Mononuclear cell (primary cell): ENCODE measurements around the gene OSTC. TPM values are rescaled to one million over a fixed set of nuclear protein-coding genes. Genes with fewer than 3 reads are reported as not detected.

Experiments used
- H3K27me3 ChIP-seq: 2 replicates; pipeline ENCODE4 v1.6.0; 2011; ENCODE audit warnings: low read length, control low read depth; ENCODE audit not compliant: insufficient read depth
- H3K4me1 ChIP-seq: 2 replicates; pipeline ENCODE4 v1.5.1; 2011; ENCODE audit warnings: mild to moderate bottlenecking, low read length, control low read depth; ENCODE audit not compliant: insufficient read depth
- H3K4me3 ChIP-seq: 2 replicates; pipeline ENCODE4 v1.5.1; 2011; ENCODE audit warnings: mild to moderate bottlenecking, low read length, moderate library complexity
- H3K9me3 ChIP-seq: 2 replicates; pipeline ENCODE4 v1.5.1; 2011; ENCODE audit warnings: low read depth, mild to moderate bottlenecking, control low read depth, low read length
- total RNA-seq: library from RNA; depleted of rRNA; stranded (reverse); fragments of >200 nt; gene quantifications from one replicate; pipeline ENCODE4 v1.2.3, GENCODE V29; 2012

OSTC gene
- total RNA-seq, 1 donor, result 54.5 TPM

GRCh38 chr4:108626056-108626455, 24.3 kb upstream of the OSTC start:
- Histone ChIP-seq H3K4me3 (no peak overlapping the region), H3K4me1 (peaks cover 17% of the 10 kb centered on the region), H3K9me3 (no peaks in the 10 kb centered on the region), H3K27me3 (no peaks in the 10 kb centered on the region)

- Histone ChIP-seq H3K4me1 (peaks cover 5% of the 10 kb centered on the region), H3K27me3 (no peaks in the 10 kb centered on the region), H3K9me3 (no peaks in the 10 kb centered on the region), H3K4me3 (no peak overlapping the region)
These were observed 22.0 kb upstream of the OSTC start for GRCh38 chr4:108628411-108628810.

GRCh38 chr4:108635070-108635655, 15.2 kb upstream of the OSTC start:
- H3K27me3 ChIP-seq, result no peaks in the 10 kb centered on the region
- no peaks in the 10 kb centered on the region for H3K9me3 ChIP-seq
- no peaks in the 10 kb centered on the region for H3K4me1 ChIP-seq
- no peak overlapping the region for H3K4me3 ChIP-seq

GRCh38 chr4:108636246-108636645, 14.2 kb upstream of the OSTC start:
- Histone ChIP-seq H3K27me3 (no peaks in the 10 kb centered on the region), H3K4me1 (no peaks in the 10 kb centered on the region), H3K4me3 (no peak overlapping the region), H3K9me3 (no peaks in the 10 kb centered on the region)

GRCh38 chr4:108637856-108638255, 12.5 kb upstream of the OSTC start:
- Histone ChIP-seq H3K4me3 (no peak overlapping the region), H3K4me1 (no peaks in the 10 kb centered on the region), H3K9me3 (no peaks in the 10 kb centered on the region), H3K27me3 (no peaks in the 10 kb centered on the region)

GRCh38 chr4:108644237-108644636, 6.2 kb upstream of the OSTC start:
- no peaks in the 10 kb centered on the region for H3K27me3 ChIP-seq
- H3K4me3 ChIP-seq, result no peak overlapping the region
- H3K9me3 ChIP-seq, result no peaks in the 10 kb centered on the region
- no peaks in the 10 kb centered on the region for H3K4me1 ChIP-seq

- no peak overlapping the region for H3K4me3 ChIP-seq
- peaks cover 15% of the 10 kb centered on the region for H3K4me1 ChIP-seq
- H3K27me3 ChIP-seq, result no peaks in the 10 kb centered on the region
- no peaks in the 10 kb centered on the region for H3K9me3 ChIP-seq
These were observed 3.7 kb upstream of the OSTC start for GRCh38 chr4:108646706-108647105.

- Histone ChIP-seq H3K27me3 (no peaks in the 10 kb centered on the region), H3K4me1 (peaks cover 25% of the 10 kb centered on the region), H3K4me3 (peak overlapping the region; percentile 90), H3K9me3 (no peaks in the 10 kb centered on the region)
These were observed 562 bp upstream of the OSTC start for GRCh38 chr4:108649863-108650211.

- Histone ChIP-seq H3K4me1 (peaks cover 25% of the 10 kb centered on the region), H3K9me3 (no peaks in the 10 kb centered on the region), H3K4me3 (peak overlapping the region; percentile 90), H3K27me3 (no peaks in the 10 kb centered on the region)
These were observed 804 bp downstream of the OSTC start for GRCh38 chr4:108651014-108651791.

- H3K4me1 ChIP-seq, result no peaks in the 10 kb centered on the region
- no peak overlapping the region for H3K4me3 ChIP-seq
- no peaks in the 10 kb centered on the region for H3K9me3 ChIP-seq
- H3K27me3 ChIP-seq, result no peaks in the 10 kb centered on the region
These were observed 12.2 kb downstream of the OSTC start for GRCh38 chr4:108662629-108663028.

GRCh38 chr4:108674356-108674977, 24.1 kb downstream of the OSTC start:
- H3K4me3 ChIP-seq, result no peak overlapping the region
- no peaks in the 10 kb centered on the region for H3K9me3 ChIP-seq
- H3K4me1 ChIP-seq, result no peaks in the 10 kb centered on the region
- H3K27me3 ChIP-seq, result no peaks in the 10 kb centered on the region

- no peaks in the 10 kb centered on the region for H3K27me3 ChIP-seq
- H3K4me1 ChIP-seq, result no peaks in the 10 kb centered on the region
- H3K4me3 ChIP-seq, result no peak overlapping the region
- no peaks in the 10 kb centered on the region for H3K9me3 ChIP-seq
These were observed 31.0 kb downstream of the OSTC start for GRCh38 chr4:108681321-108681809.

- H3K4me1 ChIP-seq, result no peaks in the 10 kb centered on the region
- no peaks in the 10 kb centered on the region for H3K27me3 ChIP-seq
- no peaks in the 10 kb centered on the region for H3K9me3 ChIP-seq
These were observed 33.1 kb downstream of the OSTC start for GRCh38 chr4:108683479-108683878.

GRCh38 chr4:108685036-108685686, 34.8 kb downstream of the OSTC start:
- H3K4me3 ChIP-seq, result no peak overlapping the region
- no peaks in the 10 kb centered on the region for H3K9me3 ChIP-seq
- H3K4me1 ChIP-seq, result no peaks in the 10 kb centered on the region
- no peaks in the 10 kb centered on the region for H3K27me3 ChIP-seq

More at GRCh38 chr4:108683479-108683878, 33.1 kb downstream of the OSTC start:
- H3K4me3 ChIP-seq, result no peak overlapping the region

- H3K4me1 ChIP-seq, result no peaks in the 10 kb centered on the region
- H3K27me3 ChIP-seq, result no peaks in the 10 kb centered on the region
- no peak overlapping the region for H3K4me3 ChIP-seq
- H3K9me3 ChIP-seq, result no peaks in the 10 kb centered on the region
These were observed 40.3 kb downstream of the OSTC start for GRCh38 chr4:108690738-108691137.
